T-helper 1 cell (primary cell): ENCODE measurements around the gene PRDM15.

Source experiments
- DNase-seq, 5 donors: peaks; one replicate each; pipeline ENCODE4 v3.0.0-alpha.2; 2012 to 2020

Gene PRDM15

GRCh38 chr21:41883582-41883981, 4.4 kb upstream of the PRDM15 start:
- DNase-seq = no peak

- no peak for DNase-seq
Observed at GRCh38 chr21:41881051-41881450, 1.9 kb upstream of the PRDM15 start.

- no peak for DNase-seq
Observed at GRCh38 chr21:41880153-41880552, 1.0 kb upstream of the PRDM15 start.

- peak; percentile 52 to 78 (median 72) for DNase-seq
Observed at GRCh38 chr21:41878831-41879189, 334 bp downstream of the PRDM15 start.

- peak in 3 of 5 donors; percentile 13 to 22 (median 20) for DNase-seq
Observed at GRCh38 chr21:41877901-41878830, 978 bp downstream of the PRDM15 start.

- no peak for DNase-seq
Observed at GRCh38 chr21:41876928-41877652, 2.1 kb downstream of the PRDM15 start.

- DNase-seq = no peak
Observed at GRCh38 chr21:41876396-41876795, 2.7 kb downstream of the PRDM15 start.

- DNase-seq = no peak
Observed at GRCh38 chr21:41875086-41875485, 4.1 kb downstream of the PRDM15 start.

GRCh38 chr21:41874611-41875010, 4.5 kb downstream of the PRDM15 start:
- no peak for DNase-seq

- no peak for DNase-seq
Observed at GRCh38 chr21:41873426-41873825, 5.7 kb downstream of the PRDM15 start.

- no peak for DNase-seq
Observed at GRCh38 chr21:41873005-41873404, 6.1 kb downstream of the PRDM15 start.

GRCh38 chr21:41871293-41872030, 7.7 kb downstream of the PRDM15 start:
- DNase-seq = no peak

- no peak for DNase-seq
Observed at GRCh38 chr21:41869771-41870170, 9.4 kb downstream of the PRDM15 start.

GRCh38 chr21:41868062-41868710, 11.0 kb downstream of the PRDM15 start:
- no peak for DNase-seq

- no peak for DNase-seq
Observed at GRCh38 chr21:41867313-41867712, 11.8 kb downstream of the PRDM15 start.

- no peak for DNase-seq
Observed at GRCh38 chr21:41866274-41866809, 12.8 kb downstream of the PRDM15 start.

GRCh38 chr21:41865002-41865777, 14.0 kb downstream of the PRDM15 start:
- DNase-seq = no peak

GRCh38 chr21:41864311-41865001, 14.7 kb downstream of the PRDM15 start:
- DNase-seq = no peak

GRCh38 chr21:41863439-41863740, 15.8 kb downstream of the PRDM15 start:
- no peak for DNase-seq

- DNase-seq = no peak
Observed at GRCh38 chr21:41861987-41862386, 17.2 kb downstream of the PRDM15 start.

GRCh38 chr21:41861255-41861654, 17.9 kb downstream of the PRDM15 start:
- no peak for DNase-seq
